Measurements from ENCODE around the gene WNT2B.

The WNT2B gene

DNA sequence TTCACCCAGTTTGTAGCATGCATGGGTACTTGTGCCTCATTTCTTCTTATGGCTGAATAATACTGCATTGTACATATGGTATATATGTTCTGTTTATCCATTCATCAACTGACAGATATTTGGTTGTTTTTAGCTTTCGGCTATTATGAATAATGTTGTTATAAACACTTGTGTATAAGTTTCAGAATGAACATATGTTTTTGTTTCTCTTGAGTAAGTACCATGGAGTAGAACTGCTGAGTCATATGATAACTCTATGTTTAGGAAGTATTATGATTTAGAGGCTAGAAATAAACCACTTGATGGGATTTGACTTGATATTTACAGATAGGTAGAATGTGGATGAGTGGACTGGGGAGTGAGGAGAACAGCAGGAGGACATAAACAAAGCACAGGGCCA lies 48.6 kb downstream of the WNT2B start:
- FAIRE-seq: peak; percentile 67
- no peak for TF ChIP-seq TAF1 (IDR thresholded peaks at IDR 0.05; ENCODE audit: borderline replicate concordance, low read depth, low read length)
- DNase-seq (ENCODE audit: insufficient read length): no peak

GRCh38 chr1:112558634-112559033 lies 49.9 kb downstream of the WNT2B start:
- DNase-seq (ENCODE audit: insufficient read length): no peak

GRCh38 chr1:112563341-112563740 lies 54.6 kb downstream of the WNT2B start:
- FAIRE-seq (no peak), DNase-seq (ENCODE audit: insufficient read length) (no peak)
- TF ChIP-seq POLR2AphosphoS5 (IDR thresholded peaks at IDR 0.05; ENCODE audit: low read depth, low read length): no peak
- no peak for TF ChIP-seq TAF1 (IDR thresholded peaks at IDR 0.05; ENCODE audit: borderline replicate concordance, low read depth, low read length)
- no peak for TF ChIP-seq POLR2A (IDR thresholded peaks at IDR 0.05; ENCODE audit: low read depth, low read length)

More at GRCh38 chr1:112558634-112559033, 49.9 kb downstream of the WNT2B start:
- no peak for TF ChIP-seq POLR2A (IDR thresholded peaks at IDR 0.05; ENCODE audit: low read depth, low read length)
- no peak for TF ChIP-seq TAF1 (IDR thresholded peaks at IDR 0.05; ENCODE audit: borderline replicate concordance, low read depth, low read length)
- no peak for TF ChIP-seq POLR2AphosphoS5 (IDR thresholded peaks at IDR 0.05; ENCODE audit: low read depth, low read length)
- no peak for FAIRE-seq

DNA sequence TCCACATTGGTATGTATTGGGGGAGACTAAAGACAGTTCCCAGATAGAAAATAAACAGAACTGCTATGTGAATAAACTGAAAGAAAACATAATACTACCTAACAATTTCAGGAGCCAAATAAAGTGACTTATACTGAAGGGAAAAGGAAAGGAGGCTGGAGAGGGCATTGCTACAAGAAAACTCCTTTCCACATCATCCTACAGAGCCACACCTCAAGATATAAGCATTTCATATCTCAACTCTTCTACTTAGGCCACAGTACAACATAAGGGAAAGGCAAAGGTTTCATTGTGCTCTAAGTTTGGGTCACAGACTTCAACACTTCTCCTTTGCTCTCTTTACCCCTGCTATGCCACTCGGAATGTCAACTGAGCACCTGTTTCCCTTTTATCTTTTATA lies 55.3 kb downstream of the WNT2B start:
- FAIRE-seq (no peak), DNase-seq (ENCODE audit: insufficient read length) (no peak)
- TF ChIP-seq TAF1 (IDR thresholded peaks at IDR 0.05; ENCODE audit: borderline replicate concordance, low read depth, low read length) (no peak), POLR2A (IDR thresholded peaks at IDR 0.05; ENCODE audit: low read depth, low read length) (no peak), POLR2AphosphoS5 (IDR thresholded peaks at IDR 0.05; ENCODE audit: low read depth, low read length) (no peak)

DNA sequence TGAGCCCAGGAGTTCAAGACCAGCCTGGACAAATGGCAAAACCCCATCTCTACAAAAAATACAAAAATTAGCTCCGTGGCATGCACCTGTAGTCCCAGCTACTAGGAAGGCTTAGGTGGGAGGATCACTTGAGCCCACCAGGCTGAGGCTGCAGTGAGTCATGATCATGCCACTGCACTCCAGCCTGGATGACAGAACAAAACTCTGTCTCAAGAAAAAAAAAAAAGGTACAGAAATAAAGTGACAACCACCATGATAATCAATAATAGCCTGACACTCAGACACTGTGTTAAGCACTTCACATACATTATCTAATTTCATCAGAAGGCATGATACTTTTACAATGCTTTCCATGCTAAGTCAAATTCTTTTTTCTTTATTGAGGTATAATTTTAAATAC lies 57.0 kb downstream of the WNT2B start:
- FAIRE-seq (no peak), DNase-seq (ENCODE audit: insufficient read length) (no peak)
- TF ChIP-seq TAF1 (IDR thresholded peaks at IDR 0.05; ENCODE audit: borderline replicate concordance, low read depth, low read length) (no peak), POLR2AphosphoS5 (IDR thresholded peaks at IDR 0.05; ENCODE audit: low read depth, low read length) (no peak), POLR2A (IDR thresholded peaks at IDR 0.05; ENCODE audit: low read depth, low read length) (no peak)

- no peak for DNase-seq (ENCODE audit: insufficient read length)
- no peak for FAIRE-seq
- TF ChIP-seq POLR2A (IDR thresholded peaks at IDR 0.05; ENCODE audit: low read depth, low read length) (no peak), POLR2AphosphoS5 (IDR thresholded peaks at IDR 0.05; ENCODE audit: low read depth, low read length) (no peak), TAF1 (IDR thresholded peaks at IDR 0.05; ENCODE audit: borderline replicate concordance, low read depth, low read length) (no peak)
Observed at GRCh38 chr1:112575154-112575804, 66.5 kb downstream of the WNT2B start.

DNA sequence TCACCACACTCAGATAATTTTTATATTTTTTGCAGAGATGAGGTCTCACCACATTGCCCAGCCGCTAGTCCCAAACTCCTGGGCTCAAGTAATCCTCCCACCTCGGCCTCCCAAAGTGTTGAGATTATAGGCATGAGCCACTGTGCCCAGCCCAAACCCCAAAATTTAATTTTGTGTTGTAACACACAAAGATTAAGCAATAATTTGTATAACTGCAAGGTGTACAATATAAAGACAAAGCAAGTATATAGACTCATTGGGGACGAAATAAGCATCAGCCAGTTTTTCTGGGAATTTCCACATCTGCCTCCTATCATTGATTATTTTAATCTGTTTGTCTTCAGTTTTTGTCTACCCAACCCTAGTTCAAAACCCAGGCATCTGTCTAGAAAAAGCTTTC lies 67.5 kb downstream of the WNT2B start:
- DNase-seq (ENCODE audit: insufficient read length): no peak
- no peak for FAIRE-seq
- TF ChIP-seq TAF1 (IDR thresholded peaks at IDR 0.05; ENCODE audit: borderline replicate concordance, low read depth, low read length) (no peak), POLR2AphosphoS5 (IDR thresholded peaks at IDR 0.05; ENCODE audit: low read depth, low read length) (no peak), POLR2A (IDR thresholded peaks at IDR 0.05; ENCODE audit: low read depth, low read length) (no peak)

Measured in GM12892 (cell line).